Bone marrow (tissue), 2 donors: ENCODE data around the gene TSPAN13.

Source experiments
- DNase-seq, 2 donors: peaks; one replicate each; lab custom pipeline; 2025; lab: John Stamatoyannopoulos, UW

TSPAN13 gene

GRCh38 chr7:16753102-16753931 lies at the start of gene TSPAN13:
TSS of gene TSPAN13 (plus strand) at chr7:16753755. CDS start at chr7:16753968, 213 bp downstream.
- peak; percentile 18 to 32 for DNase-seq

GRCh38 chr7:16708511-16708910 lies 45.0 kb upstream of the TSPAN13 start:
- no peak for DNase-seq

DNA sequence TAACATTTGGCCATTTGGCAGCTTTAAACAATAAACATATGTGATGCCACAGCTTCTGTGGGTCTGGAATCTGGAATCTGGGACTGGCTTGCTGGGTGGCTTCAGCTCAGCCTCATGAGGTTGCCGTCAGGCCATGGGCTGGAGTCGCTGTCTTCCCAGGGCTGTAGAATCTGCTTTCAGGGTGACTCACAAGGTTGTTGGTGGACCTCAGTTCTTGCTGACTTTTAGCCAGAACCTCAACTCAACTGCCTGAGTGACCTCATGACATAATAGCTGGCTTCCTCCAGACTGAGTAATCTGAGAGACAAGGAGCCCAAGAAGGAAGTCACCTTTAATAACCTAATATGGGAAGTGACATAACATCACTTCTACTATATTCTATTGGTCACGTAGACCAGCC lies 44.6 kb upstream of the TSPAN13 start:
- DNase-seq: no peak

- no peak for DNase-seq
Observed at GRCh38 chr7:16710651-16711050, 42.9 kb upstream of the TSPAN13 start.

- DNase-seq: no peak
Observed at GRCh38 chr7:16711730-16712129, 41.8 kb upstream of the TSPAN13 start.

DNA sequence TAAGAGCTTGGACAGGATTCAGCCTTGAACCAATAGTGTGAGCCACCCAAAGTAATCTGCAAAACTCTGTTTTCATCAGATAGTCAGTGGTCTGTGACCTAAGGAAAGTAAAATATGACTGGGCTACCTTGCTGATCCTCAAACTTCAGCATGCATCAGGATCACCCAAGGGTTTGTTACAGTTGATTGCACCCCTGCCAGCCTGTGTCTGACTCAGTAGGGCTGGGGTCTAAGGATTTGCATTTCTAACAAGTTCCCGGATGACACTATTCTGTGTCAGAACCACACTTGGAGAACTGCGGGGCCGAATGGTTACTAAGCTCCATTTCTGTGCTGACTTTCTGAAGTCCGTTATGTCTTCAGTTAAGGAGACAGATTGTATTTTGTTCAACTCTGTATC lies 40.6 kb upstream of the TSPAN13 start:
- no peak for DNase-seq

DNA sequence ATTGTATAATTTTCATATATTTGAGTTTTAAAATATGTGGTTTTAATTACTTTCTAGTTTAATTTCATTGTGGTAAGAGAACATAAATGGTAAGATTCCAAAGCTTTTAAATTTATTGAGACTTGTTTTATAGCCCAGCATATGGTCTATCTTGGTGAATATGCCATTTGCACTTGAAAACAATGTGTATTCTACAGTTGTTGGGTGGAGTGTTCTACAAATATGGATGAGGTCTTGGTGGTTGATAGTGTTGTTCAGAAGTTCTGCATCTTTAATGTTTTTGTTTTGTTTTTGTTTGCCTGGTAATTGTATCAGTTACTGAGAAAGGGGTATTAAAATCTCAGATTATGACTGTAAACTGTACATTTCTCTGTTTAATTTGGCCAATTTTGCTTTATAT lies 37.6 kb upstream of the TSPAN13 start:
- DNase-seq: no peak

- DNase-seq: no peak
Observed at GRCh38 chr7:16718111-16718656, 35.4 kb upstream of the TSPAN13 start.

DNA sequence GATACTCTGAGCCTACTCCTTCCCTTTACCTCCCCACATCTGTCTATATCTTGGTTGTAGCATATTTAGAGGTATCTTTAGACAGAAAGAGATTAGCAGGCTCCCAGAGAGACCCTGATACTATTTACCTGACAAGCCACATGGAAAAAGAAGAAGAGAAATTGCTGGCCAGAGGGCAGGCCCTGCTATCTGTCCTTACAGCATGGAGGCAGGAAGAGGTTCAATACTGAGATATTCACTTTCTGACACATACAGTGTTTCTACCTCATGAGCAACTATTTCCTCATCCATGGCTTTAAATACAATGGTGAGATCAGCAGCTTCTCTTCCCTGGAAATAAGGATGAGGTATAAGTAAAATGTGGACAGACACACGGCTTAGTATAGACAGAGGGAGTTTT lies 33.9 kb upstream of the TSPAN13 start:
- DNase-seq: no peak

GRCh38 chr7:16721541-16721940 lies 32.0 kb upstream of the TSPAN13 start:
- DNase-seq: no peak

DNA sequence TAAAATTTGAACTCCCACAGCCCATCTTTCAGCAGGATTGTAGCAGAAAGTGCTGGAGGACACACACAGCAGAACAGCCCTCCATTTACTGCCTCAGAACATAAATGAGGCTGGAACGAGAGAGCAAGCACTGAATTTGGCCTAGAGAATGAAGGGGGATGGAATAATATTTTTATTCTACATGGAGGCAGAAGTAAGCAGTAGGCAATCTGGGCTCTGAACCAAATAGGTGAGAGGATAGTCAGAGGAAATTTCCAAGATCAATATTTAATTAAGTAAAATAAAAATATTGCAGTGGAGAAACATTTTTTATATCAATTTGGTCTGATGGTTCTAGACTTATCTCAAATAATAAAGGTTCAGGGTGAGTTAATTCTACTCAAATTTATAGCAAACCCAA lies 29.2 kb upstream of the TSPAN13 start:
- DNase-seq: no peak

- no peak for DNase-seq
Observed at GRCh38 chr7:16726189-16726588, 27.4 kb upstream of the TSPAN13 start.

- DNase-seq: no peak
Observed at GRCh38 chr7:16727736-16728135, 25.8 kb upstream of the TSPAN13 start.

GRCh38 chr7:16728811-16729210 lies 24.7 kb upstream of the TSPAN13 start:
- DNase-seq: no peak

- no peak for DNase-seq
Observed at GRCh38 chr7:16729541-16729940, 24.0 kb upstream of the TSPAN13 start.

GRCh38 chr7:16730937-16731336 lies 22.6 kb upstream of the TSPAN13 start:
- no peak for DNase-seq

GRCh38 chr7:16732828-16733227 lies 20.7 kb upstream of the TSPAN13 start:
- no peak for DNase-seq

GRCh38 chr7:16734148-16734726 lies 19.3 kb upstream of the TSPAN13 start:
- DNase-seq: no peak

DNA sequence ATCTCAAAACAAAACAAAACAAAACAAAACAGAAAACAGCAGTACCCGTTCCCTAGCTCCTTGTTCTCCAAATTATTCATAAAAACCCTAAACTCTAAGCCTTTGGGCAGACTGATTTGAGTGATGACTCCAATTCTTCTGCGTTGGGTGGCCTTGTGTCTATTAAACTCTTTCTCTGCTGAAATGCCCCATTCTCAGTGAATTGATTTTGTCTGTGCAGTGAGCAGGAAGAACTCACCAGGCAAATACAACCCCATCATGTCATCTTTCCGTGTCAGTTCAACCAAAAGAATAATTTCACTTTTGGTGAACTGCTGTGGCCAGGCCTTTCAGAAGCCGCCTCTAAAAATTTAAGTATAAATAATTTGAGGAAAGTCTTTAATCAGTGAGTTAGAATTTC lies 18.5 kb upstream of the TSPAN13 start:
- no peak for DNase-seq

- DNase-seq: no peak
Observed at GRCh38 chr7:16738011-16738688, 15.4 kb upstream of the TSPAN13 start.

DNA sequence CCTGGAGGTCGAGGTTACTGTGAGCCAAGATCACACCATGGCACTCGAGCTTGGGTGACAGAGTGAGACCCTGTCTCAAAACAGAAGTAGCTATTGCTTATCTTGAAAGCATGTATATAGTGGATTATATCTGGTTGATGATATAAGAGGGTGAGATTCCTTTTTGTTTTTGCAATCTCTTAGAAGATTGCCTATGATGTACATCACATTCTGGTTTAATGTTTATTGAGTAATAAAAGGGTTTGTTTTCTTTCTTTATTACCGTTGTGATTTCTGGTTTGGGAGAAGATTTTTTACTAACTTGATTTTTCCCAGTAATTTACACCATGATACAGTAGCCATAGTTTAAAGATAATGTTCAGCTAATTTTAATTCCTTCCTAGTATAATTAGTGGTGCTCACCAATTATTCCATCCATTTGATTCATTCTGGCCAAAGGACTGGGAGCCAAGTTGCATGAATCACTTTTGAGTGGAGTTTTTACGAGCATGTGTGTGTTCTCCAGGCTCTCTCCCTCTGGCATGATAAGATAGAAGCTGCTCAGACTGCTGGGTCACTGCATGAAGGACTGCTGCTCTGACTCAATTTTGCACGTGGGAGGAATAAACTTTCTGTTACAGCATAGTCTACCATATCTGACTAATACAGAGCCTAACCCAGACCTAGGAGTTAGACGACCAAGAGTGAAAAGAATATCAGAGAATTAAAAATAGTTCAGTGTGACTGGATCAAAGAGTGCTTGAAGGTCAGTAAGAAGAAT lies 13.5 kb upstream of the TSPAN13 start:
- DNase-seq: no peak

DNA sequence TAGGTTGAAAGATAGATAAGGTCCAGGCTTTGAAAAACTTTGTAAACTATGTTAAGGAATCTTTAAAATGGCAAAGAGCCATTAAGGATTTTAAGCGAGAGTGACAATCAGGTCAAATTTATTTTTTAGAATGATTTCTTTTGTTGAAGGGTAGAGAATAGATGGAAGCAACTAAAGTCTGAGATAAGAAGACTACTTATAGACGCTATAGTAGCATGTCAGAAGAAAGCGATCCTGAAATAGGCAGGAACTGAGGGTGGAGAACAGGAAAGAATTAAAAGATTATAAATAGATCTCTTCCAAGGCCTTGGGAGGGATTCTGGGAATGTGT lies 13.0 kb upstream of the TSPAN13 start:
- no peak for DNase-seq
